ENCODE results near the gene RASAL2. TPM values are rescaled to one million over a fixed set of nuclear protein-coding genes. Genes with fewer than 3 reads are reported as not detected.
A peak's percentile ranks its signal among the peaks of the same experiment; 100 is the strongest.

Gene RASAL2
- total and polyA plus RNA-seq, 9 of the 15 experiments (the other 6 are each of a cell fraction or from before 2014, with no cell fraction given) = 0.13 to 1.0 (median 0.62) TPM

DNA sequence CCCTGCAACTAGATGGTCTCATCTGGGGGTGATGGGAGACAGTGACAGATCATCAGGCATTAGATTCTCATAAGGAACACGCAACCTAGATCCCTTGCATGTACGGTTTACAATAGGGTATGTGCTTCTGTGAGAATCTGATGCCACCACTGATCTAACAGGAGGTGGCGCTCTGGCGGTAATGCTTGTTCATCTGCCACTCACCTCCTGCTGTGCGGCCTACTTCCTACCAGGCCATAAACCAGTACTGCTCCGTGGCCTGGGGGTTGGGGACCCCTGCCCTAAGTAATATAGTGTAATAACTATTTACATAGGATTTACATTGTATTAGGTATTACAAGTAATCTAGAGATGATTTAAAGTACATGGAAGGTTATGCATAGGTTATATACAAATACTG lies 267.9 kb downstream of the RASAL2 start (continued):
- TF ChIP-seq, protein P1, sequence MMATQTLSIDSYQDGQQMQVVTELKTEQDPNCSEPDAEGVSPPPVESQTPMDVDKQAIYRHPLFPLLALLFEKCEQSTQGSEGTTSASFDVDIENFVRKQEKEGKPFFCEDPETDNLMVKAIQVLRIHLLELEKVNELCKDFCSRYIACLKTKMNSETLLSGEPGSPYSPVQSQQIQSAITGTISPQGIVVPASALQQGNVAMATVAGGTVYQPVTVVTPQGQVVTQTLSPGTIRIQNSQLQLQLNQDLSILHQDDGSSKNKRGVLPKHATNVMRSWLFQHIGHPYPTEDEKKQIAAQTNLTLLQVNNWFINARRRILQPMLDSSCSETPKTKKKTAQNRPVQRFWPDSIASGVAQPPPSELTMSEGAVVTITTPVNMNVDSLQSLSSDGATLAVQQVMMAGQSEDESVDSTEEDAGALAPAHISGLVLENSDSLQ (IDR thresholded peaks at IDR 0.05) = peak; percentile 58; the same call in 1 of the 2 replicates
- TF ChIP-seq, protein P2, sequence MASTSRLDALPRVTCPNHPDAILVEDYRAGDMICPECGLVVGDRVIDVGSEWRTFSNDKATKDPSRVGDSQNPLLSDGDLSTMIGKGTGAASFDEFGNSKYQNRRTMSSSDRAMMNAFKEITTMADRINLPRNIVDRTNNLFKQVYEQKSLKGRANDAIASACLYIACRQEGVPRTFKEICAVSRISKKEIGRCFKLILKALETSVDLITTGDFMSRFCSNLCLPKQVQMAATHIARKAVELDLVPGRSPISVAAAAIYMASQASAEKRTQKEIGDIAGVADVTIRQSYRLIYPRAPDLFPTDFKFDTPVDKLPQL (IDR thresholded peaks at IDR 0.05; ENCODE audit: extremely low read depth, insufficient read length) = no peak
- TF ChIP-seq, protein P3, sequence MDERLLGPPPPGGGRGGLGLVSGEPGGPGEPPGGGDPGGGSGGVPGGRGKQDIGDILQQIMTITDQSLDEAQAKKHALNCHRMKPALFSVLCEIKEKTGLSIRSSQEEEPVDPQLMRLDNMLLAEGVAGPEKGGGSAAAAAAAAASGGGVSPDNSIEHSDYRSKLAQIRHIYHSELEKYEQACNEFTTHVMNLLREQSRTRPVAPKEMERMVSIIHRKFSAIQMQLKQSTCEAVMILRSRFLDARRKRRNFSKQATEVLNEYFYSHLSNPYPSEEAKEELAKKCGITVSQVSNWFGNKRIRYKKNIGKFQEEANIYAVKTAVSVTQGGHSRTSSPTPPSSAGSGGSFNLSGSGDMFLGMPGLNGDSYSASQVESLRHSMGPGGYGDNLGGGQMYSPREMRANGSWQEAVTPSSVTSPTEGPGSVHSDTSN (CRISPR knock-in tag; IDR thresholded peaks at IDR 0.05; ENCODE audit: low read depth) = no peak
- TF ChIP-seq, protein P3 (tag; conservative IDR thresholded peaks at IDR 0.05; ENCODE audit: low read depth) = 0 out of 2 replicates have a peak, but pooled peaks have one; percentile 20
- TF ChIP-seq ZFP36 (IDR thresholded peaks at IDR 0.05; ENCODE audit: low read depth, low read length, partially characterized antibody) (no peak), MTA2 (IDR thresholded peaks at IDR 0.05; ENCODE audit: low read depth) (no peak), ZNF436 (CRISPR knock-in tag; IDR thresholded peaks at IDR 0.05) (no peak), ZNF695 (CRISPR knock-in tag; IDR thresholded peaks at IDR 0.05) (no peak), TSC22D4 (tag; IDR thresholded peaks at IDR 0.05) (no peak), ILF3 (IDR thresholded peaks at IDR 0.05; ENCODE audit: borderline replicate concordance) (no peak), SNRNP70 (optimal IDR thresholded peaks at IDR 0.05; ENCODE audit: low read depth, low read length) (no peak), SMC3 (conservative IDR thresholded peaks at IDR 0.05; ENCODE audit: insufficient read depth, low read depth, low read length) (no peak), ZNF696 (CRISPR knock-in tag; conservative IDR thresholded peaks at IDR 0.05) (no peak), NR1H2 (CRISPR knock-in tag; IDR thresholded peaks at IDR 0.05) (no peak)
- TF ChIP-seq, protein P4, sequence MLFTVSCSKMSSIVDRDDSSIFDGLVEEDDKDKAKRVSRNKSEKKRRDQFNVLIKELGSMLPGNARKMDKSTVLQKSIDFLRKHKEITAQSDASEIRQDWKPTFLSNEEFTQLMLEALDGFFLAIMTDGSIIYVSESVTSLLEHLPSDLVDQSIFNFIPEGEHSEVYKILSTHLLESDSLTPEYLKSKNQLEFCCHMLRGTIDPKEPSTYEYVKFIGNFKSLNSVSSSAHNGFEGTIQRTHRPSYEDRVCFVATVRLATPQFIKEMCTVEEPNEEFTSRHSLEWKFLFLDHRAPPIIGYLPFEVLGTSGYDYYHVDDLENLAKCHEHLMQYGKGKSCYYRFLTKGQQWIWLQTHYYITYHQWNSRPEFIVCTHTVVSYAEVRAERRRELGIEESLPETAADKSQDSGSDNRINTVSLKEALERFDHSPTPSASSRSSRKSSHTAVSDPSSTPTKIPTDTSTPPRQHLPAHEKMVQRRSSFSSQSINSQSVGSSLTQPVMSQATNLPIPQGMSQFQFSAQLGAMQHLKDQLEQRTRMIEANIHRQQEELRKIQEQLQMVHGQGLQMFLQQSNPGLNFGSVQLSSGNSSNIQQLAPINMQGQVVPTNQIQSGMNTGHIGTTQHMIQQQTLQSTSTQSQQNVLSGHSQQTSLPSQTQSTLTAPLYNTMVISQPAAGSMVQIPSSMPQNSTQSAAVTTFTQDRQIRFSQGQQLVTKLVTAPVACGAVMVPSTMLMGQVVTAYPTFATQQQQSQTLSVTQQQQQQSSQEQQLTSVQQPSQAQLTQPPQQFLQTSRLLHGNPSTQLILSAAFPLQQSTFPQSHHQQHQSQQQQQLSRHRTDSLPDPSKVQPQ (CRISPR knock-in tag; IDR thresholded peaks at IDR 0.05; ENCODE audit: borderline replicate concordance) = no peak
- TF ChIP-seq, protein P5, sequence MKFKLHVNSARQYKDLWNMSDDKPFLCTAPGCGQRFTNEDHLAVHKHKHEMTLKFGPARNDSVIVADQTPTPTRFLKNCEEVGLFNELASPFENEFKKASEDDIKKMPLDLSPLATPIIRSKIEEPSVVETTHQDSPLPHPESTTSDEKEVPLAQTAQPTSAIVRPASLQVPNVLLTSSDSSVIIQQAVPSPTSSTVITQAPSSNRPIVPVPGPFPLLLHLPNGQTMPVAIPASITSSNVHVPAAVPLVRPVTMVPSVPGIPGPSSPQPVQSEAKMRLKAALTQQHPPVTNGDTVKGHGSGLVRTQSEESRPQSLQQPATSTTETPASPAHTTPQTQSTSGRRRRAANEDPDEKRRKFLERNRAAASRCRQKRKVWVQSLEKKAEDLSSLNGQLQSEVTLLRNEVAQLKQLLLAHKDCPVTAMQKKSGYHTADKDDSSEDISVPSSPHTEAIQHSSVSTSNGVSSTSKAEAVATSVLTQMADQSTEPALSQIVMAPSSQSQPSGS (CRISPR knock-in tag; IDR thresholded peaks at IDR 0.05) = no peak
- TF ChIP-seq, protein P6, sequence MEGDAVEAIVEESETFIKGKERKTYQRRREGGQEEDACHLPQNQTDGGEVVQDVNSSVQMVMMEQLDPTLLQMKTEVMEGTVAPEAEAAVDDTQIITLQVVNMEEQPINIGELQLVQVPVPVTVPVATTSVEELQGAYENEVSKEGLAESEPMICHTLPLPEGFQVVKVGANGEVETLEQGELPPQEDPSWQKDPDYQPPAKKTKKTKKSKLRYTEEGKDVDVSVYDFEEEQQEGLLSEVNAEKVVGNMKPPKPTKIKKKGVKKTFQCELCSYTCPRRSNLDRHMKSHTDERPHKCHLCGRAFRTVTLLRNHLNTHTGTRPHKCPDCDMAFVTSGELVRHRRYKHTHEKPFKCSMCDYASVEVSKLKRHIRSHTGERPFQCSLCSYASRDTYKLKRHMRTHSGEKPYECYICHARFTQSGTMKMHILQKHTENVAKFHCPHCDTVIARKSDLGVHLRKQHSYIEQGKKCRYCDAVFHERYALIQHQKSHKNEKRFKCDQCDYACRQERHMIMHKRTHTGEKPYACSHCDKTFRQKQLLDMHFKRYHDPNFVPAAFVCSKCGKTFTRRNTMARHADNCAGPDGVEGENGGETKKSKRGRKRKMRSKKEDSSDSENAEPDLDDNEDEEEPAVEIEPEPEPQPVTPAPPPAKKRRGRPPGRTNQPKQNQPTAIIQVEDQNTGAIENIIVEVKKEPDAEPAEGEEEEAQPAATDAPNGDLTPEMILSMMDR (IDR thresholded peaks at IDR 0.05 in 2 of 3, conservative IDR thresholded peaks at IDR 0.05 in 1 of 3; ENCODE audit: insufficient read depth in 2 of 3, low read depth in 1 of 3, low read length in 3 of 3) = peak; percentile 35 to 50 (median 50)

All from K562 (cell line).